Tibial nerve (tissue), 4 donors: ENCODE results near the gene VWF.

Experiments used
- EP300 ChIP-seq, 2 donors: sonication (generic); formaldehyde crosslinking; IDR thresholded peaks; one replicate each; pipeline ENCODE4 v1.6.1; 2017; ENCODE audit warnings: antibody characterized with exemption in 2 of 2, mild to moderate bottlenecking in 1 of 2
- POLR2A ChIP-seq, 2 donors: fragments of 450-650 bp; IDR thresholded peaks; one replicate each; pipeline ENCODE4 v1.6.1; 2017; ENCODE audit warnings: antibody characterized with exemption in 2 of 2, mild to moderate bottlenecking in 2 of 2, moderate library complexity in 2 of 2
- TF ChIP-seq, protein P1 (sequence below), 5 experiments: fragments of 200-600 bp in 3 of 5; fragments of 450-650 bp in 2 of 5; sonication (generic) in 3 of 5; IDR thresholded peaks; one replicate each; pipeline ENCODE4 v1.5.1; 2016 to 2019; ENCODE audit warnings: antibody characterized with exemption in 5 of 5, mild to moderate bottlenecking in 3 of 5, moderate library complexity in 2 of 5

DNA sequence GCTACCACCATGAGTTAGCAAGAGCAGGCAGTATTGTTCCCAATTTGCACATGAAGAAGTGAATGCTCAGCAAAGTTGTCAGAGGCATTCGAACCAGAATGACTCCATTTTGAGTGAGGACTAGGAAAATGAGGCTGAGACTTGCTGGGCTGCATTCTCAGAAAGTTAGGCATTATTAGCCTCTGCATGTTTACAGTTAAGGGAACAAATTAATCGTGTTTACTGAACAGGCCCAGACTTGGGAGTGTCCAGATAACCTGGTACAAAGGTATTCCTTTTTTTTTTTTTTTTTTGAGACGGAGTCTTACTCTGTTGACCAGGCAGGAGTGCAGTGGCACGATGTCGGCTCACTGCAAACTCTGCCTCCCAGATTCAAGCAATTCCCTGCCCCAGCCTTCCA is 22.5 kb upstream of the VWF start:
- TF ChIP-seq POLR2A (IDR thresholded peaks at IDR 0.05) (no peak), EP300 (IDR thresholded peaks at IDR 0.05) (no peak)
- TF ChIP-seq, protein P1, sequence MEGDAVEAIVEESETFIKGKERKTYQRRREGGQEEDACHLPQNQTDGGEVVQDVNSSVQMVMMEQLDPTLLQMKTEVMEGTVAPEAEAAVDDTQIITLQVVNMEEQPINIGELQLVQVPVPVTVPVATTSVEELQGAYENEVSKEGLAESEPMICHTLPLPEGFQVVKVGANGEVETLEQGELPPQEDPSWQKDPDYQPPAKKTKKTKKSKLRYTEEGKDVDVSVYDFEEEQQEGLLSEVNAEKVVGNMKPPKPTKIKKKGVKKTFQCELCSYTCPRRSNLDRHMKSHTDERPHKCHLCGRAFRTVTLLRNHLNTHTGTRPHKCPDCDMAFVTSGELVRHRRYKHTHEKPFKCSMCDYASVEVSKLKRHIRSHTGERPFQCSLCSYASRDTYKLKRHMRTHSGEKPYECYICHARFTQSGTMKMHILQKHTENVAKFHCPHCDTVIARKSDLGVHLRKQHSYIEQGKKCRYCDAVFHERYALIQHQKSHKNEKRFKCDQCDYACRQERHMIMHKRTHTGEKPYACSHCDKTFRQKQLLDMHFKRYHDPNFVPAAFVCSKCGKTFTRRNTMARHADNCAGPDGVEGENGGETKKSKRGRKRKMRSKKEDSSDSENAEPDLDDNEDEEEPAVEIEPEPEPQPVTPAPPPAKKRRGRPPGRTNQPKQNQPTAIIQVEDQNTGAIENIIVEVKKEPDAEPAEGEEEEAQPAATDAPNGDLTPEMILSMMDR (IDR thresholded peaks at IDR 0.05), result no peak
